ENCODE results near the gene ASB13. TPM values are rescaled to one million over a fixed set of nuclear protein-coding genes. Genes with fewer than 3 reads are reported as not detected.

Gene ASB13
- total and polyA plus RNA-seq, 2 of the 13 experiments (the other 11 are each of a cell fraction or from before 2014, with no cell fraction given): 9.3 to 15.4 TPM

GRCh38 chr10:5684971-5685763, 18.8 kb upstream of the ASB13 start (continued):
- TF ChIP-seq ZBTB40 (IDR thresholded peaks at IDR 0.05) (no peak), ZBTB40 (CRISPR knock-in tag; IDR thresholded peaks at IDR 0.05) (no peak), ZBTB21 (CRISPR knock-in tag; IDR thresholded peaks at IDR 0.05) (no peak), EZH2 (conservative IDR thresholded peaks at IDR 0.05; ENCODE audit: low read depth, low read length) (no peak), DMAP1 (CRISPR knock-in tag; IDR thresholded peaks at IDR 0.05) (0 out of 2 replicates have a peak, but pooled peaks have one; percentile 46), BCL6 (CRISPR knock-in tag; IDR thresholded peaks at IDR 0.05) (0 out of 2 replicates have a peak, but pooled peaks have one; percentile 8), AHR (CRISPR knock-in tag; IDR thresholded peaks at IDR 0.05) (no peak), ZNF614 (CRISPR knock-in tag; IDR thresholded peaks at IDR 0.05; ENCODE audit: borderline replicate concordance) (no peak), ZMAT5 (CRISPR knock-in tag; IDR thresholded peaks at IDR 0.05; ENCODE audit: borderline replicate concordance, low read depth) (no peak), ZFAT (CRISPR knock-in tag; conservative IDR thresholded peaks at IDR 0.05) (no peak), ATAD3A (CRISPR knock-in tag; IDR thresholded peaks at IDR 0.05) (no peak), ARID4A (CRISPR knock-in tag; IDR thresholded peaks at IDR 0.05; ENCODE audit: borderline replicate concordance) (peak; percentile 87; the same call in 1 of the 2 replicates), ARID2 (CRISPR knock-in tag; IDR thresholded peaks at IDR 0.05; ENCODE audit: borderline replicate concordance) (no peak), ZNF263 (CRISPR knock-in tag; IDR thresholded peaks at IDR 0.05) (no peak)
